ENCODE measurements around the gene PRM1. TPM values are rescaled to one million over a fixed set of nuclear protein-coding genes. Genes with fewer than 3 reads are reported as not detected.

Gene PRM1
- total and polyA plus RNA-seq, 7 experiments from 2014 or later = not detected

DNA sequence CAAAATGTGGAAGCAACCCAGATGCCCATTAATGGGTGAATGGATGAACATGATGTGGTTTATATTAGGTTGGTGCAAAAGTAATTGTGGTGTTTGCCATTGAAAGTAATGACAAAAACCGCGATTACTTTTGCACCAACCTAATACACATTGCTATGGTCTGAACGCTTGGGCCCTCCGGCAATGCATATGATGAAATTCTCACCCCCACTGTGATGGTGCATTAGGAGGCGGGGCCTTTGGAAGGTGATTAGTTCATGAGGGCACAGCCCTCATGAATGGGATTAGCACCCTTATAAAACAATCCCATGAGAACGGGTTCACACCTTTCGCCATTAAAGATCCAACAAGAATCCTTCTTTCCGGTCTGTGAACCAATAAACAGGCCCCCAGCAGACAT is 25.3 kb upstream of the PRM1 start:
- no peak overlapping the region for H3K27ac Mint-ChIP-seq
- DNase-seq = no peak
- H3K4me1 Mint-ChIP-seq = peaks cover 0 to 39% (median 15%) of the 10 kb centered on the region in 7 donors
- no peaks in the 10 kb centered on the region for H3K9me3 Mint-ChIP-seq
- Histone ChIP-seq H3K27me3 (ENCODE audit: control insufficient read depth in 2 of 2, insufficient read depth in 2 of 2, low read length in 2 of 2) (no peaks in the 10 kb centered on the region), H3K4me3 (ENCODE audit: low read length) (no peak overlapping the region), H3K4me1 (ENCODE audit: control insufficient read depth in 2 of 2, insufficient read depth in 2 of 2, low read length in 2 of 2) (peaks cover 7 to 16% of the 10 kb centered on the region in 2 donors), H3K36me3 (ENCODE audit: control insufficient read depth in 2 of 3, insufficient read depth in 3 of 3, low read length in 3 of 3) (no peaks in the 10 kb centered on the region), H3K27ac (ENCODE audit: low read depth, low read length) (no peak overlapping the region), H3K9me3 (ENCODE audit: control insufficient read depth in 2 of 3, low read length in 3 of 3) (no peaks in the 10 kb centered on the region)
- H3K36me3 Mint-ChIP-seq = peaks cover 0 to 4% (median 0%) of the 10 kb centered on the region in 5 donors
- H3K27me3 Mint-ChIP-seq = peaks cover 0 to 2% (median 0%) of the 10 kb centered on the region in 5 donors
- ChIA-PET POLR2A (no interaction called here), CTCF (no interaction called here)
- intact Hi-C loops (cut with micrococcal nuclease) = no loop called here
- H3K4me3 Mint-ChIP-seq = no peak overlapping the region
- no peak for ATAC-seq

DNA sequence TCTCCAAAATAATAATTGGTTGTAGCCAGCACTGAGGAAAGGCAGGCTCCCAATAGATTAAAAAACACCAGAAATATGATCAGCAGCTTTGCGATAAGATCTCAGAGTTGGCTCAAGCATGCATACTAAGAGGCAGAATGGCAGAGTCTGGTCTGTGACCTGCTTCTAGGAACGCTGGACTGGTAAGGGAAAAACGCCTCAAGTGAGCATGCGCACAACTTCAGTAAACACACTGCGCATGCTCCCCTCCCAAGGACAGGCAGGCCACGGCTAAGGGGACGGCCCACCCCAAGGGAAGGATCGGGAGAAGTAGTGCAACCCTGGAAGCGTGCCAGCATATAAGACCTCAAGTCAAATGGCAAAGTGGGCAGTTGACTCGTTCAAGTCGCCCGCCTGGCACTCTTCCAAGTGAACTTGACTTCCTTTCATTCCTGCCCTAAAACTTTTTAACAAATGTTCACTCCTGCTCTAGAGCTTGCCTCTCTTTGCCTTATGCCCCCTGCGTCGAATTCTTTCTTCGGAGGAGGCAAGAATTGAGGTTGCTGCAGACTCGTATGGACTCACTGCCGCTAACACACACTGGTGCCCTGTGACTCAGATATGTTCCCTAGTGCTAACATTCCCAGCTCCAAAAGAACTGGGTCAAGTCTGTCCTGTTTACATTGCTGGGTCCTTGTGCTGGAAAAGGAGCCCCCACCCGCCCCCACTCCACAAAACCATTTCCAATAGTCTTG is 22.4 kb upstream of the PRM1 start:
- CTCF ChIA-PET = interaction anchor here (0.6 kb wide), 1 partner anchor 85 kb away, joined by 3 read pairs; no protein-coding TSS in a partner anchor
- POLR2A ChIA-PET = no interaction called here
- peak overlapping the region in 1 of 9 donors; percentile 27 for H3K27ac Mint-ChIP-seq

GRCh38 chr16:11302977-11303376 is 21.8 kb upstream of the PRM1 start:
- Histone ChIP-seq H3K27me3 (ENCODE audit: control insufficient read depth in 2 of 2, insufficient read depth in 2 of 2, low read length in 2 of 2) (no peaks in the 10 kb centered on the region), H3K4me3 (ENCODE audit: low read length) (no peak overlapping the region), H3K9me3 (ENCODE audit: control insufficient read depth in 2 of 3, low read length in 3 of 3) (no peaks in the 10 kb centered on the region), H3K36me3 (ENCODE audit: control insufficient read depth in 2 of 3, insufficient read depth in 3 of 3, low read length in 3 of 3) (no peaks in the 10 kb centered on the region), H3K4me1 (ENCODE audit: control insufficient read depth in 2 of 2, insufficient read depth in 2 of 2, low read length in 2 of 2) (no peaks in the 10 kb centered on the region), H3K27ac (ENCODE audit: low read depth, low read length) (no peak overlapping the region)
- H3K4me1 Mint-ChIP-seq = peaks cover 8 to 26% (median 13%) of the 10 kb centered on the region in 7 donors
- POLR2A ChIA-PET = no interaction called here
- H3K4me3 Mint-ChIP-seq = no peak overlapping the region
- intact Hi-C loops (cut with micrococcal nuclease) = no loop called here
- no peaks in the 10 kb centered on the region for H3K9me3 Mint-ChIP-seq
- H3K27me3 Mint-ChIP-seq = peaks cover 0 to 7% (median 0%) of the 10 kb centered on the region in 5 donors
- H3K27ac Mint-ChIP-seq = peak overlapping the region in 1 of 9 donors; percentile 27
- ATAC-seq = no peak
- no peak for DNase-seq
- CTCF ChIA-PET = no interaction called here
- H3K36me3 Mint-ChIP-seq = peaks cover 0 to 4% (median 0%) of the 10 kb centered on the region in 5 donors

More for the DNA sequence above, 22.4 kb upstream of the PRM1 start:
- Histone ChIP-seq H3K27me3 (ENCODE audit: control insufficient read depth in 2 of 2, insufficient read depth in 2 of 2, low read length in 2 of 2) (no peaks in the 10 kb centered on the region), H3K4me1 (ENCODE audit: control insufficient read depth in 2 of 2, insufficient read depth in 2 of 2, low read length in 2 of 2) (no peaks in the 10 kb centered on the region), H3K4me3 (ENCODE audit: low read length) (no peak overlapping the region), H3K27ac (ENCODE audit: low read depth, low read length) (no peak overlapping the region), H3K36me3 (ENCODE audit: control insufficient read depth in 2 of 3, insufficient read depth in 3 of 3, low read length in 3 of 3) (no peaks in the 10 kb centered on the region), H3K9me3 (ENCODE audit: control insufficient read depth in 2 of 3, low read length in 3 of 3) (no peaks in the 10 kb centered on the region)
- no peak for ATAC-seq
- Mint-ChIP-seq H3K27me3 (peaks cover 0 to 5% (median 0%) of the 10 kb centered on the region in 5 donors), H3K4me1 (peaks cover 5 to 25% (median 9%) of the 10 kb centered on the region in 7 donors), H3K9me3 (no peaks in the 10 kb centered on the region), H3K36me3 (peaks cover 0 to 4% (median 0%) of the 10 kb centered on the region in 5 donors), H3K4me3 (no peak overlapping the region)
- intact Hi-C loops (cut with micrococcal nuclease) = no loop called here
- DNase-seq = no peak

DNA sequence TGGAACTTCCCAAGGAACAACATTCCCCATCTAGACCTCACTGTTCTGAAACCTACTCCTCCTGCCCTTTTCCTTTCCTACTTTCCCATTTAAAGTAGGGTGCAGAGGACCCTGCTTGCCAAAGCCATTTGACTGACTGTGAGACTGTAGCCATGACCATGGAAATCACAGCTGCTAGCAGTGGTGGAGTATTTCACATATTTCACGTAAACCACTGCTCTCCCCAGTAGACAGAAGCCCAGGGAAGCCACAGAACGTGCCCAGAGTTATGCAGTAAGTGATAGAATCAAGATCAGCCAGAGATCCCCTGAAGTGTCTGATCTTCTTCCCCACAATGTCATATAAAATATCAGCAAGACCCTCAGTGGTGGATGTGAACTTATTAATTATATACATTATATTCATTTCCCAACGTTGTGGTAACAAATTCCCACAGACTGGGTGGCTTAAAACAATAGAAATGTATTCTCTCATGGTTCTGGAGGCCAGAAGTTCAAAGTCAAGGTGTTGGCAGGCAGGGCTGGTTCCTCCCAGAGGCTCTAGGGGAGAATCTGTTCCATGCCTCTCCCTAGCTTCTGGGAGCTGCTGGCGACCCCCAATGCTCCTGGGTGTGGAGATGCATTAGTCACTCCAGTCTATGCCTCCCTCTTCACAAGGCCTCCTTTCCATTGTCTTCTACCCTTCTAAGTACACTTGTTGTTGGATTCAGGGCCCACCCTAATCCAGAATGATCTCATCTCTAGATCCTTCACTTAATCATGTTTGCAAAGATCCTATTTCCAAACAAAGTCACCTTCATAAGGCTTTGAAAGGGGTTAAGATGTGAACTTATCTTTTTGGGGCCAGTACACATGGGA is 20.7 kb upstream of the PRM1 start:
- Histone ChIP-seq H3K27me3 (ENCODE audit: control insufficient read depth in 2 of 2, insufficient read depth in 2 of 2, low read length in 2 of 2) (no peaks in the 10 kb centered on the region), H3K9me3 (ENCODE audit: control insufficient read depth in 2 of 3, low read length in 3 of 3) (no peaks in the 10 kb centered on the region), H3K27ac (ENCODE audit: low read depth, low read length) (no peak overlapping the region), H3K4me3 (ENCODE audit: low read length) (no peak overlapping the region), H3K36me3 (ENCODE audit: control insufficient read depth in 2 of 3, insufficient read depth in 3 of 3, low read length in 3 of 3) (no peaks in the 10 kb centered on the region), H3K4me1 (ENCODE audit: control insufficient read depth in 2 of 2, insufficient read depth in 2 of 2, low read length in 2 of 2) (peaks cover 7% of the 10 kb centered on the region in 2 donors)
- Mint-ChIP-seq H3K36me3 (peaks cover 0 to 1% (median 0%) of the 10 kb centered on the region in 5 donors), H3K4me3 (no peak overlapping the region), H3K27ac (no peak overlapping the region), H3K4me1 (peaks cover 10 to 31% (median 22%) of the 10 kb centered on the region in 7 donors), H3K27me3 (peaks cover 0 to 7% (median 0%) of the 10 kb centered on the region in 5 donors), H3K9me3 (no peaks in the 10 kb centered on the region)
- ATAC-seq (no peak), DNase-seq (no peak)
- ChIA-PET POLR2A (no interaction called here), CTCF (no interaction called here)
- intact Hi-C loops (cut with micrococcal nuclease) = no loop called here

- Histone ChIP-seq H3K36me3 (ENCODE audit: control insufficient read depth in 2 of 3, insufficient read depth in 3 of 3, low read length in 3 of 3) (no peaks in the 10 kb centered on the region), H3K9me3 (ENCODE audit: control insufficient read depth in 2 of 3, low read length in 3 of 3) (no peaks in the 10 kb centered on the region), H3K27me3 (ENCODE audit: control insufficient read depth in 2 of 2, insufficient read depth in 2 of 2, low read length in 2 of 2) (no peaks in the 10 kb centered on the region), H3K27ac (ENCODE audit: low read depth, low read length) (no peak overlapping the region), H3K4me1 (ENCODE audit: control insufficient read depth in 2 of 2, insufficient read depth in 2 of 2, low read length in 2 of 2) (peaks cover 8% of the 10 kb centered on the region in 2 donors), H3K4me3 (ENCODE audit: low read length) (no peak overlapping the region)
- H3K9me3 Mint-ChIP-seq = no peaks in the 10 kb centered on the region
- CTCF ChIA-PET = interaction anchor here (0.6 kb wide), 1 partner anchor 193 kb away, joined by 3 read pairs; no protein-coding TSS in a partner anchor
- peaks cover 10 to 39% (median 25%) of the 10 kb centered on the region in 7 donors for H3K4me1 Mint-ChIP-seq
- no peak for DNase-seq
- no peak overlapping the region for H3K4me3 Mint-ChIP-seq
- H3K27ac Mint-ChIP-seq = peak overlapping the region in 1 of 9 donors; percentile 16
- POLR2A ChIA-PET = interaction anchor here (1.0 to 4.5 kb wide), 2 partner anchors 45 to 54 kb away, joined by 4 to 48 read pairs; partner anchors contain the start of gene SOCS1
- ATAC-seq = no peak
- intact Hi-C loops (cut with micrococcal nuclease) = no loop called here
- no peaks in the 10 kb centered on the region for H3K36me3 Mint-ChIP-seq
- peaks cover 0 to 7% (median 0%) of the 10 kb centered on the region in 5 donors for H3K27me3 Mint-ChIP-seq
Measured at GRCh38 chr16:11300560-11300892, 19.4 kb upstream of the PRM1 start.

DNA sequence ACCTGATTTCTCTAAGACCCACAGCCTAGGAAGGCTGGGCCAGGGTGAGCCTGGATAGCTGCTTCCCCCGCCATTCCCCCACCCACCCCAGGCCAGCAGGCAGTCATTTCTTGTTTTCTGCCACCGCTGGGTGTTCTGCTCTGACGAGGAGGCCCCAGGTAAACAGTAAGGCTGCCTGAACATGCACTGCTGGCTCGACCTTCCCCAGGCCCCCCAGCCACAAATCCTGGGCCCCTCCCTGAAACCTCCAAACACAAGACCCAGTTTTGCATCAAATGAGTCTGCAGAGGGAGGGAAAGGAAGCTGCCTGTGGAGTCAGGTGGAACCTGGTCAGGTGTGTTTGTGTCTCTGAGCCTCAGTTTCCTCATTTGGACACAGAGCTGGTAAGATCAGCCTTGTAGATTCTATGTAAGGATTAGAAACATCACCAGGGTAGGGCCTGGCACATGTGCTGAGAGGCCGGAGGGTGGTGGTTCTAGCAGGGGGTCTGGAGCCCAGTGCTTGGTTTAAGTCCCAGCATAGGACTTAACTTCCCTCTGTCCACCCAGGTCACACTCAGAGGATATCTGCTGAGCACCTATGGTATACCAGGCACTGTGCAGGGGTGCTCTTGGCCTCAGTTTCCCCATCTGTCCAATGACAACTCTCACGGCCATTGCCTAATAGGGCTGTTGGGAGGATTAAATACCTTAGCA is 18.9 kb upstream of the PRM1 start:
- Mint-ChIP-seq H3K4me3 (no peak overlapping the region), H3K9me3 (no peaks in the 10 kb centered on the region), H3K27ac (peak overlapping the region in 1 of 9 donors; percentile 16), H3K27me3 (peaks cover 0 to 7% (median 0%) of the 10 kb centered on the region in 5 donors), H3K4me1 (peaks cover 10 to 42% (median 25%) of the 10 kb centered on the region in 7 donors), H3K36me3 (no peaks in the 10 kb centered on the region)
- DNase-seq (no peak), ATAC-seq (no peak)
- Histone ChIP-seq H3K9me3 (ENCODE audit: control insufficient read depth in 2 of 3, low read length in 3 of 3) (no peaks in the 10 kb centered on the region), H3K27me3 (ENCODE audit: control insufficient read depth in 2 of 2, insufficient read depth in 2 of 2, low read length in 2 of 2) (no peaks in the 10 kb centered on the region), H3K27ac (ENCODE audit: low read depth, low read length) (no peak overlapping the region), H3K4me3 (ENCODE audit: low read length) (no peak overlapping the region), H3K36me3 (ENCODE audit: control insufficient read depth in 2 of 3, insufficient read depth in 3 of 3, low read length in 3 of 3) (no peaks in the 10 kb centered on the region), H3K4me1 (ENCODE audit: control insufficient read depth in 2 of 2, insufficient read depth in 2 of 2, low read length in 2 of 2) (peaks cover 8% of the 10 kb centered on the region in 2 donors)
- intact Hi-C loops (cut with micrococcal nuclease) = no loop called here
- ChIA-PET POLR2A (interaction anchor here (1.0 to 4.5 kb wide), 3 partner anchors 8 to 55 kb away, joined by 4 to 48 read pairs (median 6); partner anchors contain the start of gene SOCS1), CTCF (interaction anchor here (1.0 kb wide), 1 partner anchor 329 kb away, joined by 5 read pairs; no protein-coding TSS in a partner anchor)
